WTC11 (cell line): ENCODE measurements around the gene TVP23C.

Source experiments
- ZBTB21 ChIP-seq: sonication (generic); formaldehyde crosslinking; IDR thresholded peaks from 2 replicates; pipeline ENCODE4 v1.8.1; 2023; ENCODE audit warnings: mild to moderate bottlenecking, missing genetic modification reagents, borderline replicate concordance
- ZNF138 ChIP-seq: sonication (generic); formaldehyde crosslinking; conservative IDR thresholded peaks from 2 replicates; pipeline ENCODE4 v1.8.1; 2022; ENCODE audit warnings: mild to moderate bottlenecking, moderate library complexity, missing genetic modification reagents
- ZNF263 ChIP-seq: sonication (generic); formaldehyde crosslinking; IDR thresholded peaks from 2 replicates; pipeline ENCODE4 v1.8.1; 2022; ENCODE audit warnings: low read depth, mild to moderate bottlenecking, moderate library complexity, missing genetic modification reagents
- TF ChIP-seq, protein P1 (sequence below): sonication (generic); formaldehyde crosslinking; IDR thresholded peaks from 2 replicates; pipeline ENCODE4 v1.8.0; 2022; ENCODE audit warnings: mild to moderate bottlenecking, missing genetic modification reagents
- TF ChIP-seq, protein P2 (sequence below): sonication (generic); formaldehyde crosslinking; IDR thresholded peaks from 2 replicates; pipeline ENCODE4 v1.8.0; 2023; ENCODE audit warnings: missing genetic modification reagents

DNA sequence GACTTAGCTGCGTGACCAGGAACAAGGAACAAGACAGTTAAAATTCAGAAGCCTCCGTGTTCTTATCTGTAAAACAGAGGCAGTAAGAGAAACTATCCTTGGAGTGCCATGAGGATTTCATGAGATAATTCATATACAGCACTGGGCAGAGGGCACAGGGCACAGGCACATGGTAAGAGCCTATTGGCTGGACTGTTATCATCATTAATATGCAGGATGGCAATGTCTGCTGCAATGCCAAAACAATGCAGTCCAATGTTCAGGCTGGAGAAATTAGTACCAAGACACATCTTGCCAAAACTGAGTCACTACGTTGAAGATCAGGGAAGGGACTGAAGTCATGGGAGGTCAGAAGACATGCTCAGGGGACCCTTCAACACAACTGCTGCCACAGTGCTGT, 109.5 kb downstream of the TVP23C start:
- TF ChIP-seq ZNF138 (CRISPR knock-in tag) (no peak), ZNF263 (no peak), ZBTB21 (no peak)
- TF ChIP-seq, protein P1, sequence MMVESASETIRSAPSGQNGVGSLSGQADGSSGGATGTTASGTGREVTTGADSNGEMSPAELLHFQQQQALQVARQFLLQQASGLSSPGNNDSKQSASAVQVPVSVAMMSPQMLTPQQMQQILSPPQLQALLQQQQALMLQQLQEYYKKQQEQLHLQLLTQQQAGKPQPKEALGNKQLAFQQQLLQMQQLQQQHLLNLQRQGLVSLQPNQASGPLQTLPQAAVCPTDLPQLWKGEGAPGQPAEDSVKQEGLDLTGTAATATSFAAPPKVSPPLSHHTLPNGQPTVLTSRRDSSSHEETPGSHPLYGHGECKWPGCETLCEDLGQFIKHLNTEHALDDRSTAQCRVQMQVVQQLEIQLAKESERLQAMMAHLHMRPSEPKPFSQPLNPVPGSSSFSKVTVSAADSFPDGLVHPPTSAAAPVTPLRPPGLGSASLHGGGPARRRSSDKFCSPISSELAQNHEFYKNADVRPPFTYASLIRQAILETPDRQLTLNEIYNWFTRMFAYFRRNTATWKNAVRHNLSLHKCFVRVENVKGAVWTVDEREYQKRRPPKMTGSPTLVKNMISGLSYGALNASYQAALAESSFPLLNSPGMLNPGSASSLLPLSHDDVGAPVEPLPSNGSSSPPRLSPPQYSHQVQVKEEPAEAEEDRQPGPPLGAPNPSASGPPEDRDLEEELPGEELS, result no peak
- TF ChIP-seq, protein P2, sequence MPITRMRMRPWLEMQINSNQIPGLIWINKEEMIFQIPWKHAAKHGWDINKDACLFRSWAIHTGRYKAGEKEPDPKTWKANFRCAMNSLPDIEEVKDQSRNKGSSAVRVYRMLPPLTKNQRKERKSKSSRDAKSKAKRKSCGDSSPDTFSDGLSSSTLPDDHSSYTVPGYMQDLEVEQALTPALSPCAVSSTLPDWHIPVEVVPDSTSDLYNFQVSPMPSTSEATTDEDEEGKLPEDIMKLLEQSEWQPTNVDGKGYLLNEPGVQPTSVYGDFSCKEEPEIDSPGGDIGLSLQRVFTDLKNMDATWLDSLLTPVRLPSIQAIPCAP (CRISPR knock-in tag), result no peak
